GM18861 (cell line): ENCODE data around the gene ABCA13.
"Not testable (repeated sequence)": the region's sequence is repeated elsewhere in the genome, so short reads cannot be mapped to it uniquely, and the experiment has no call there.

Experiments
- ATAC-seq: cut with Tn5 transposase; IDR thresholded peaks from one replicate; pipeline ENCODE4 v1.9.1; 2021; ENCODE audit not compliant: unreplicated experiment

The ABCA13 gene

GRCh38 chr7:48171202-48171601 is at the start of gene ABCA13:
Gene ABCA13, plus strand, starts transcription at chr7:48171458. Its CDS starts 26 bp downstream, at chr7:48171484.
- no peak for ATAC-seq

GRCh38 chr7:48126037-48126436 is 45.2 kb upstream of the ABCA13 start:
- ATAC-seq, result no peak

GRCh38 chr7:48130658-48131108 is 40.6 kb upstream of the ABCA13 start:
- ATAC-seq, result peak; percentile 64

GRCh38 chr7:48132792-48133191 is 38.5 kb upstream of the ABCA13 start:
- no peak for ATAC-seq

- no peak for ATAC-seq
Observed at GRCh38 chr7:48139459-48139858, 31.8 kb upstream of the ABCA13 start.

GRCh38 chr7:48140001-48140681 is 31.1 kb upstream of the ABCA13 start:
- no peak for ATAC-seq

- no peak for ATAC-seq
Observed at GRCh38 chr7:48141521-48141920, 29.7 kb upstream of the ABCA13 start.

- ATAC-seq, result no peak
Observed at GRCh38 chr7:48144291-48144768, 26.9 kb upstream of the ABCA13 start.

- ATAC-seq, result no peak
Observed at GRCh38 chr7:48147078-48147591, 24.1 kb upstream of the ABCA13 start.

GRCh38 chr7:48147690-48148089 is 23.6 kb upstream of the ABCA13 start:
- ATAC-seq, result not testable (repeated sequence)

- no peak for ATAC-seq
Observed at GRCh38 chr7:48148311-48148710, 22.9 kb upstream of the ABCA13 start.

GRCh38 chr7:48149058-48149457 is 22.2 kb upstream of the ABCA13 start:
- ATAC-seq, result no peak

- no peak for ATAC-seq
Observed at GRCh38 chr7:48150086-48150485, 21.2 kb upstream of the ABCA13 start.

GRCh38 chr7:48154792-48155413 is 16.4 kb upstream of the ABCA13 start:
- peak; percentile 77 for ATAC-seq

- ATAC-seq, result no peak
Observed at GRCh38 chr7:48158404-48158803, 12.9 kb upstream of the ABCA13 start.

- no peak for ATAC-seq
Observed at GRCh38 chr7:48161407-48162125, 9.7 kb upstream of the ABCA13 start.

- ATAC-seq, result no peak
Observed at GRCh38 chr7:48165157-48165556, 6.1 kb upstream of the ABCA13 start.

- no peak for ATAC-seq
Observed at GRCh38 chr7:48168159-48168558, 3.1 kb upstream of the ABCA13 start.

- ATAC-seq, result no peak
Observed at GRCh38 chr7:48170506-48170905, 752 bp upstream of the ABCA13 start.

GRCh38 chr7:48173313-48173712 is 2.1 kb downstream of the ABCA13 start:
- no peak for ATAC-seq

GRCh38 chr7:48173756-48174382 is 2.6 kb downstream of the ABCA13 start:
- no peak for ATAC-seq
